RWPE1 (cell line): ENCODE data around the gene PTRH1.

Experiments
- CTCF ChIA-PET: fragments of 350-600 bp; sonication (Branson Sonifier 250); formaldehyde crosslinking; extraction: SDS; loops from one replicate; lab custom pipeline; 2021; lab: Yijun Ruan, JAX
- POLR2A ChIA-PET: fragments of 400-600 bp; formaldehyde crosslinking; extraction: SDS; loops from one replicate; lab custom pipeline; 2020; ENCODE audit warnings: antibody characterized with exemption; ENCODE audit not compliant: low non-redundant PET; lab: Yijun Ruan, JAX
- DNase-seq: peaks from one replicate; pipeline ENCODE4 v3.0.0; 2012; ENCODE audit warnings: low spot score
- H3K27ac ChIP-seq: fragments of 450-650 bp; 2 replicates; pipeline ENCODE4 v1.5.1; 2017
- TF ChIP-seq, protein P1 (sequence below): fragments of 450-650 bp; conservative IDR thresholded peaks from 2 replicates; pipeline ENCODE4 v1.5.1; 2017; ENCODE audit warnings: low read depth, mild to moderate bottlenecking

The PTRH1 gene, protein sequence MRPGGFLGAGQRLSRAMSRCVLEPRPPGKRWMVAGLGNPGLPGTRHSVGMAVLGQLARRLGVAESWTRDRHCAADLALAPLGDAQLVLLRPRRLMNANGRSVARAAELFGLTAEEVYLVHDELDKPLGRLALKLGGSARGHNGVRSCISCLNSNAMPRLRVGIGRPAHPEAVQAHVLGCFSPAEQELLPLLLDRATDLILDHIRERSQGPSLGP

GRCh38 chr9:127715470-127716337, at the start of gene PTRH1, which contains the start of gene TTC16:
Gene PTRH1 (minus strand): TSS chr9:127715663. CDS start chr9:127715639, 24 bp downstream.
Gene TTC16 (plus strand): TSS chr9:127716079. CDS start chr9:127716146, 67 bp downstream.
- TF ChIP-seq, protein P1, sequence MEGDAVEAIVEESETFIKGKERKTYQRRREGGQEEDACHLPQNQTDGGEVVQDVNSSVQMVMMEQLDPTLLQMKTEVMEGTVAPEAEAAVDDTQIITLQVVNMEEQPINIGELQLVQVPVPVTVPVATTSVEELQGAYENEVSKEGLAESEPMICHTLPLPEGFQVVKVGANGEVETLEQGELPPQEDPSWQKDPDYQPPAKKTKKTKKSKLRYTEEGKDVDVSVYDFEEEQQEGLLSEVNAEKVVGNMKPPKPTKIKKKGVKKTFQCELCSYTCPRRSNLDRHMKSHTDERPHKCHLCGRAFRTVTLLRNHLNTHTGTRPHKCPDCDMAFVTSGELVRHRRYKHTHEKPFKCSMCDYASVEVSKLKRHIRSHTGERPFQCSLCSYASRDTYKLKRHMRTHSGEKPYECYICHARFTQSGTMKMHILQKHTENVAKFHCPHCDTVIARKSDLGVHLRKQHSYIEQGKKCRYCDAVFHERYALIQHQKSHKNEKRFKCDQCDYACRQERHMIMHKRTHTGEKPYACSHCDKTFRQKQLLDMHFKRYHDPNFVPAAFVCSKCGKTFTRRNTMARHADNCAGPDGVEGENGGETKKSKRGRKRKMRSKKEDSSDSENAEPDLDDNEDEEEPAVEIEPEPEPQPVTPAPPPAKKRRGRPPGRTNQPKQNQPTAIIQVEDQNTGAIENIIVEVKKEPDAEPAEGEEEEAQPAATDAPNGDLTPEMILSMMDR = no peak
- H3K27ac ChIP-seq = peak within 1 kb of the TSS; percentile 95
- ChIA-PET CTCF (interaction anchor here (0.6 to 3.1 kb wide), 4 partner anchors 9 to 63 kb away, joined by 3 to 26 read pairs (median 4); partner anchors contain the start of genes CFAP157 and TOR2A), POLR2A (interaction anchor here (0.5 to 0.6 kb wide), 2 partner anchors 450 to 815 kb away, joined by 3 read pairs; no protein-coding TSS in a partner anchor)
- peak; percentile 100 for DNase-seq

GRCh38 chr9:127763918-127764384, 48.5 kb upstream of the PTRH1 start:
- no peak for DNase-seq
- ChIA-PET CTCF (interaction anchor here (0.6 kb wide), 1 partner anchor 33 kb away, joined by 3 read pairs; no protein-coding TSS in a partner anchor), POLR2A (no interaction called here)
- H3K27ac ChIP-seq = no peak overlapping the region
- TF ChIP-seq, protein P1 = no peak; the same call in 1 of the 2 replicates

DNA sequence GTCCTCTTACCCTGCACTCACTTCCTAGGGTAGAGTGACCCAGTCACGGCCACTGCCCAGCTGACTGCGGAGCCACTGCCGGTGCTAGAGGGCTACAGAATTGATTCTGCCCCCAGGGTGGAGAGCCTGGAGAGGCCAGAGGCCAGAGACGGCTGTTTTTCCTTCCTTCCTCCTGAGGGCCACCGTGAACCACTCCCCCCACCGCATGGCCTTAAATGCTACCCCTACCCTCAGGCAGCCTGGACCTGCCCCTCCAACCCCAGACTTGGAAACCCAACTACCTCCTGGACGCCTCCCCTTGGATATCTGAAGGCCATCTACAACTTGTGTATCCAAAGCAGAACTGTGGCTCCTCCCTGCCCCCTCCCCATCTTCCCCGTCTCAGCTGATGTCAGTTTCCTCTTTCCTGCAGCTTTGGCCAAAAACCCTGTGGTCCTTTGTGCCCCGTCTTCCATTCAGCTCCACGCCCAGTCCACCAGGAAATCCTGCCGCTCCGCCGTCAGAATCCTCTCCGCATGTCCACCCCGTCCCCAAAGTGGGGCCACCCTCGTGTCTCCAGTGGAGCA, 46.7 kb upstream of the PTRH1 start:
- no peak overlapping the region for H3K27ac ChIP-seq
- CTCF ChIA-PET = interaction anchor here (0.6 kb wide), 1 partner anchor 27 kb away, joined by 3 read pairs; no protein-coding TSS in a partner anchor
- TF ChIP-seq, protein P1 = no peak
- POLR2A ChIA-PET = no interaction called here
- no peak for DNase-seq

GRCh38 chr9:127761491-127761956, 46.1 kb upstream of the PTRH1 start:
- no peak overlapping the region for H3K27ac ChIP-seq
- DNase-seq = no peak
- ChIA-PET CTCF (interaction anchor here (0.6 kb wide), 1 partner anchor 27 kb away, joined by 3 read pairs; no protein-coding TSS in a partner anchor), POLR2A (no interaction called here)
- TF ChIP-seq, protein P1 = no peak

DNA sequence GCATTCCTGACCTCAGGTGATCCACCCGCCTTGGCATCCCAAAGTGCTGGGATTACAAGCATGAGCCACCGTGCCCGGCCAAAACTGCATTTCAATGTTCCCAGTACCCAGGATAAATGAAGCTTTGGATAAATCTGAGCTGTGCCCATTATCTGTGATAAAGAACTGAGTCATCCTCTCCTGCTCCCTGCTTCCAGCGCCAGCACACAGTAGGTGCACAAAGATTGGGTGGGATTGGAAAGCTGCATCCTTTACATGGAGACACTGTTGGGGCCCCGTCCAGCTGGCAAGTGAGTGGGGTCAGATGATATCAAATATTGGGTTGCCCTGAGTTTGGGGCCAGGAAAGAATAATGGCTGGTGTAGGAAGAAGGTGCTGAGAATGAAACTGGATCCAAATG, 45.6 kb upstream of the PTRH1 start:
- ChIA-PET CTCF (interaction anchor here (0.6 kb wide), 1 partner anchor 167 kb away, joined by 4 read pairs; no protein-coding TSS in a partner anchor), POLR2A (no interaction called here)
- no peak overlapping the region for H3K27ac ChIP-seq
- TF ChIP-seq, protein P1 = no peak
- DNase-seq = no peak
